ENCODE measurements around the gene FOXL2.

Gene FOXL2

DNA sequence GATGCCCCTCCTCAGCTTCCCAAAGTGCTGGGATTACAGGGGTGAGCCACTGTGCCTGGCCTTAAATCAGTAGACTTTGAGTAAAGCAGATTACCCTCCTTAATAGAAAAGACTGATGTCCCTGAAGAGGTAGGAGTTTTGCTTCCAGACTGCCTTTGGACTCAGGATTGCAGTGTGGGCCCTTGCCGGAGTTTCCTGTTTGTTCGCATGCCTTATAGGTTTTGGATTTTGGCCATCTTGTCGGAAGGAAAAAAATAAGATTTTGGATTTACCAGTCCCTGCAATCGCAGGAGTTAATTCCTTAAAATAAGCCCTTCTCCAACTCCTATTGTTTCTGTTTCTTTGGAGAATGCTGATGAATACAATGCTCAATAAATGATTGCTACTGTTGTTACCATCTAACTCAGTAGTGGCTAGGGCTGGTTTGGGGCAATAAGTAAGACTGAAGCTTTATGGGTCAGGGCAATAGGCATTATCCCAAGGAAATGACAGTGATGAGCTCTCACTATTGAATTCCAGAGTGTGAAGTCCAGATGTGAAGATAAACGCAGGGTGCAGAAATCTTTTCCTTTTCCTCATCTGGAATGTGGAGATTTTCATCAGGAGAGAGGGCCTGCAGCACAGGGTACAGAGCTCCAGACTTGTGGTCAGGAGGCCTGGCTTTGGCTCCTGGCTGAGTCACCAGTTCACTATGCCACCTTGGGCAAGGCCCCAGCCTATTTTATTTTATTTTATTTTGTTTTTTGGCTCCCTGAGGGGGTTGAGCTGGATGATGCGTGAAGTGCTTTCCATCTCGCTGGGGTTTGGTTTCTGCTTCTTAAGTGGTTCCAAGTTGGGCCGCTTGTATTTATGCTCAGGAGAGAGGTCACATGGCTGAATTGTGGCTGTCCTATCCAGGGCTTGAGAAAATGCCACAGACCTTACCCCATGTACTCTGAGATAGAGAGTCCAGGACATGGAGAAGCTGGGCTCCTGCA is 25.3 kb downstream of the FOXL2 start:
- ATAC-seq (no peak), DNase-seq (ENCODE audit: low spot score in 2 of 2) (no peak)
- H3K4me3 Mint-ChIP-seq = no peak overlapping the region
- no peaks in the 10 kb centered on the region for H3K36me3 Mint-ChIP-seq
- no peaks in the 10 kb centered on the region for H3K9me3 Mint-ChIP-seq
- no peak overlapping the region for H3K27ac Mint-ChIP-seq
- peaks cover 7% of the 10 kb centered on the region for H3K4me1 Mint-ChIP-seq

DNA sequence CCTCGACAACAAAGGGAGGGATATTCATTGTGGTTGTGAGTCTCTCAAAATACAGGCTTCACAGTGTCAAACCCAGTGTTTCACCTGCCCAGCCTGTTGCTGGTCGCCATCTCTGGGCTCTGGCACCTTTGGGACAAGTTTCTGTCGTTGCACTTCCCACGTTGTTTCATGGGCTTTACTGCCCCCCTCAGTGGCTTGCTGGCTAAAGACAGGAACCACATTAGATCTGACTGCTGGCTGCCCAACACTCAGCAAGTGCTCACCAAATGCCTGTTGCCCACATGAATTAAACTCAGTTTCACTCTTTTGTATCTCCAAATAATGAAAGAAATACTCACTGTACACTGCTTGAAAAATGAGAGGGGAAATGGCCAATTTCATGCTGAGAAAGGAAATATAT is 27.6 kb downstream of the FOXL2 start:
- no peak for ATAC-seq
- no peaks in the 10 kb centered on the region for H3K36me3 Mint-ChIP-seq
- H3K9me3 Mint-ChIP-seq = no peaks in the 10 kb centered on the region
- DNase-seq (ENCODE audit: low spot score in 2 of 2) = no peak
- H3K4me3 Mint-ChIP-seq = no peak overlapping the region
- H3K4me1 Mint-ChIP-seq = peaks cover 14% of the 10 kb centered on the region
- H3K27ac Mint-ChIP-seq = no peak overlapping the region

GRCh38 chr3:138916824-138917223 is 30.1 kb downstream of the FOXL2 start:
- Mint-ChIP-seq H3K27ac (no peak overlapping the region), H3K36me3 (no peaks in the 10 kb centered on the region), H3K4me1 (peaks cover 7% of the 10 kb centered on the region), H3K9me3 (no peaks in the 10 kb centered on the region), H3K4me3 (no peak overlapping the region)
- no peak for DNase-seq (ENCODE audit: low spot score in 2 of 2)
- no peak for ATAC-seq

DNA sequence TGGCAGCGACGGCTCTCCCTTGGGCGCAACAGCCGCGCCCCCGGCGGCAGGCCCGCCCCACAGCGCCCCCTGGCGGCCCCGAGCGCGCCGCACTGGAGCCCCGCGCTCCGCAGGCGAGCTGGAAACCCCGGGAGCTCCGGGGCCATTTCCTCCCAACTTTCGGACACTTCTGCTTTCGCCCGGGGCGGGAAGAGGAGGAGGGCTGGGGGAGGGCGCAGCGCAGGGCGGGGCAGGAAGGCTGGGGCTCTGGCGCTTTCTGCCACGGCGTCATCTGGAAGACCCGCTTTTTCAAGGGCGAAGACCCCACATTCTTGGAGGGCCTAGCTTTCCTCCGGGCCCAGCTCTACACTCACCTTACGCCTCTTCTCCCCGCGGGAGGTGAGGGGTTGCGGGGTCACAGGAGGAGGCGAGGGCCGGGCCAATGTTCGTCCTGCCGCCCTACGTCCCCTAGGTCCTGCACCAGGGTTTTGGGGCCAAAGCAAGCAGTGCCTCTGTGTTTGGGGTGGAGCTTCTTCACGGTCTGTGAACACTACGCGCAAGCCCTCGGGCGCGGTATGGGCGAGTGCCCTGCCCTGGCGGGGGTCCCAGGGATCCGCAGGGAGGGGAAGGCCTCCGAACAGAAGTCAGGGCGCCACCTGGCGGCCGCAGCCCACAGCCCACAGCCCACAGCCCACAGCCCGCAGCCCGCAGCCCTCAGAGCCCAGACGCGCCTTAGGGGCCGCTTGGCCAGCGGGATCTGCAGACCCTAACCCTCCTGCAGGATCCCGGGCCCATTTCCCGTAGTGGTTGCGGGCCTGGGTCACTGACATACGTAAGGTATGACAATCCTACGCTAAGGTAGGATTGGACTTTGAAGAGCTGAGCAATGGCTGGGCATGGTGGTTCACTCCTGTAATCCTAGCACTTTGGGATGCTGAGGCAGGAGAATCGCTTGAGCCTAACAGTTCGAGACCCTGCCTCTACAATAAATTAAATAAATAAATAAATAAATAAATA is 31.1 kb downstream of the FOXL2 start:
- Mint-ChIP-seq H3K9me3 (no peaks in the 10 kb centered on the region), H3K27ac (peak overlapping the region; percentile 37), H3K36me3 (no peaks in the 10 kb centered on the region), H3K4me1 (peaks cover 7% of the 10 kb centered on the region), H3K4me3 (peak overlapping the region; percentile 81)
- peak; percentile 88 for ATAC-seq
- peak; percentile 91 to 94 for DNase-seq (ENCODE audit: low spot score in 2 of 2)

GRCh38 chr3:138914870-138915502 is 32.0 kb downstream of the FOXL2 start:
- Mint-ChIP-seq H3K4me1 (peaks cover 7% of the 10 kb centered on the region), H3K27ac (no peak overlapping the region), H3K4me3 (peak overlapping the region; percentile 81), H3K9me3 (no peaks in the 10 kb centered on the region), H3K36me3 (no peaks in the 10 kb centered on the region)
- ATAC-seq = peak; percentile 37
- DNase-seq (ENCODE audit: low spot score in 2 of 2) = no peak

- Mint-ChIP-seq H3K9me3 (no peaks in the 10 kb centered on the region), H3K4me1 (peaks cover 7% of the 10 kb centered on the region)
- no peak for ATAC-seq
Observed at GRCh38 chr3:138913766-138914165, 33.2 kb downstream of the FOXL2 start.

GRCh38 chr3:138912237-138912636 is 34.7 kb downstream of the FOXL2 start:
- H3K27ac Mint-ChIP-seq = no peak overlapping the region
- ATAC-seq (no peak), DNase-seq (ENCODE audit: low spot score in 2 of 2) (no peak)
- H3K4me3 Mint-ChIP-seq = no peak overlapping the region
- no peaks in the 10 kb centered on the region for H3K9me3 Mint-ChIP-seq
- H3K4me1 Mint-ChIP-seq = peaks cover 7% of the 10 kb centered on the region
- no peaks in the 10 kb centered on the region for H3K36me3 Mint-ChIP-seq

More at GRCh38 chr3:138913766-138914165, 33.2 kb downstream of the FOXL2 start:
- no peak overlapping the region for H3K4me3 Mint-ChIP-seq
- H3K36me3 Mint-ChIP-seq = no peaks in the 10 kb centered on the region
- DNase-seq (ENCODE audit: low spot score in 2 of 2) = no peak
- H3K27ac Mint-ChIP-seq = no peak overlapping the region

DNA sequence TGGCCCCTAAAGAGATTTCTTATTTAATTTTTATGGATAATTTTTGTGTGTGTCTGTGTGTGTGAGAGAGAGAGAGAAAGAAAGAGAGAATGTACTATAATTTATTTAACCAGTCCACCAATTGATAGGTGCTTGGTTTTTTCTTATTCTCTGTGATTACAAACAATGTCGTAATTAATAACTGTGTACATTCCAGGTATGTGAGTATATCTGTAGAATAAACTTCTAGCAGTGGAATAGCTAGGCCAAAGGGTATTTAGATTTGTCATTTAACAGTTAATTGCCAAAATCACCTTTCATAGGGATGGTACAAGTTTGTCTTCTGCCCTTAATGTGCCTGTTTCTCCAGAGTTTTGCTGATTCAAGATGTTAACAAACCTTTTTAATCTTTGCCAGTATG is 35.3 kb downstream of the FOXL2 start:
- no peaks in the 10 kb centered on the region for H3K36me3 Mint-ChIP-seq
- ATAC-seq (no peak), DNase-seq (ENCODE audit: low spot score in 2 of 2) (no peak)
- no peaks in the 10 kb centered on the region for H3K9me3 Mint-ChIP-seq
- no peak overlapping the region for H3K4me3 Mint-ChIP-seq
- peaks cover 7% of the 10 kb centered on the region for H3K4me1 Mint-ChIP-seq
- no peak overlapping the region for H3K27ac Mint-ChIP-seq

- Mint-ChIP-seq H3K27ac (no peak overlapping the region), H3K36me3 (no peaks in the 10 kb centered on the region), H3K4me1 (peaks cover 3% of the 10 kb centered on the region), H3K9me3 (no peaks in the 10 kb centered on the region), H3K4me3 (no peak overlapping the region)
- ATAC-seq = no peak
- DNase-seq (ENCODE audit: low spot score in 2 of 2) = no peak
Observed at GRCh38 chr3:138909904-138910303, 37.0 kb downstream of the FOXL2 start.

- DNase-seq (ENCODE audit: low spot score in 2 of 2) (no peak), ATAC-seq (no peak)
- Mint-ChIP-seq H3K36me3 (no peaks in the 10 kb centered on the region), H3K27ac (no peak overlapping the region), H3K9me3 (no peaks in the 10 kb centered on the region), H3K4me3 (no peak overlapping the region), H3K4me1 (no peaks in the 10 kb centered on the region)
Observed at GRCh38 chr3:138908846-138909245, 38.1 kb downstream of the FOXL2 start.

- Mint-ChIP-seq H3K9me3 (no peaks in the 10 kb centered on the region), H3K4me1 (no peaks in the 10 kb centered on the region), H3K36me3 (no peaks in the 10 kb centered on the region), H3K27ac (no peak overlapping the region), H3K4me3 (no peak overlapping the region)
- DNase-seq (ENCODE audit: low spot score in 2 of 2) (no peak), ATAC-seq (no peak)
Observed at GRCh38 chr3:138907539-138907938, 39.4 kb downstream of the FOXL2 start.

DNA sequence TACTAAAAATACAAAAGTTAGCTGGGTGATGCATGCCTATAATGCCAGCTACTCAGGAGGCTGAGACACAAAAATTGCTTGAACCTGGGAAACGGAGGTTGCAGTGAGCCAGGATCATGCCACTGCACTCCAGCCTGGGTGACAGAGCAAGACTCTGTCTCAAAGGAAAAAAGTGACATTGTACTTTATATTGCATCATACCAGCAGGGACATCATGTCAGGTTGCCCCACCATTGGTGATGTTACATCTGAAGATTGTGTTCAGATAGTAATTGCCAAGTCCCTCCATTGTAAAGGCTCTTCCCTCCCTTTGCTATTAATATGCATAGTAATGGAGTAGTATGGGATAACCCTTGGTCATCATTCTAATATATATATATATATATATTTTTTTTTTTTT is 44.8 kb downstream of the FOXL2 start:
- Mint-ChIP-seq H3K4me3 (no peak overlapping the region), H3K9me3 (no peaks in the 10 kb centered on the region), H3K4me1 (no peaks in the 10 kb centered on the region), H3K36me3 (no peaks in the 10 kb centered on the region), H3K27ac (no peak overlapping the region)
- DNase-seq (ENCODE audit: low spot score in 2 of 2) = no peak
- no peak for ATAC-seq

- Mint-ChIP-seq H3K4me3 (no peak overlapping the region), H3K4me1 (no peaks in the 10 kb centered on the region), H3K27ac (no peak overlapping the region), H3K9me3 (no peaks in the 10 kb centered on the region), H3K36me3 (no peaks in the 10 kb centered on the region)
- ATAC-seq (no peak), DNase-seq (ENCODE audit: low spot score in 2 of 2) (no peak)
Observed at GRCh38 chr3:138901567-138901966, 45.4 kb downstream of the FOXL2 start.

GRCh38 chr3:138899351-138899991 is 47.5 kb downstream of the FOXL2 start:
- H3K27ac Mint-ChIP-seq = no peak overlapping the region
- no peaks in the 10 kb centered on the region for H3K9me3 Mint-ChIP-seq
- H3K36me3 Mint-ChIP-seq = no peaks in the 10 kb centered on the region
- no peak overlapping the region for H3K4me3 Mint-ChIP-seq
- no peak for ATAC-seq
- no peak for DNase-seq (ENCODE audit: low spot score in 2 of 2)
- H3K4me1 Mint-ChIP-seq = no peaks in the 10 kb centered on the region

DNA sequence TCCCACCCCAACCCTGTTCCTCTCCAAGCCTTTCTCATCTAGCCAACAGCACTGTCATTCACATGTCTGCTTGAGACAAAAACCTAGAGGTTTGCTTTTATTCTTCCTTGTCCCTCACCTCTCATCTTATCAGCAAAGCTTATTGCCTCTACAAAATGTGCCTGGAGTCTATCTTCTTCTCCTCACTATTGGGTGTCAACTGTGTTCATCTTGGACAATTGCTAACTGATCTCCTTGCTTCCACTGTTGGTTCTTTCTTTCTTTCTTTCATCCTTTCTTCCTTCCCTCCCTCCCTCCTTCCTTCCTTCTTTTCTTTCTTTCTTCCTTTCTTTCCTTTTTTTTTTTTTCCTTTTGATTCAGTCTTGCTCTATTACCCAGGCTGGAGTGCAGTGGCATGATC is 48.2 kb downstream of the FOXL2 start:
- Mint-ChIP-seq H3K4me1 (no peaks in the 10 kb centered on the region), H3K36me3 (no peaks in the 10 kb centered on the region), H3K4me3 (no peak overlapping the region), H3K9me3 (no peaks in the 10 kb centered on the region), H3K27ac (no peak overlapping the region)
- no peak for DNase-seq (ENCODE audit: low spot score in 2 of 2)
- no peak for ATAC-seq

All from stimulated activated effector memory CD8-positive, alpha-beta T cell treated with anti-CD3 and anti-CD28 coated beads, Interleukin-12 subunit alpha, Interleukin-12 subunit beta, amount 100 ng/mL, for 72 hours (primary cell).